GM21529 (cell line): ENCODE data around the gene RXFP1.

Experiments
- ATAC-seq: cut with Tn5 transposase; IDR thresholded peaks from one replicate; pipeline ENCODE4 v1.9.1; 2021; ENCODE audit not compliant: unreplicated experiment

Gene RXFP1

DNA sequence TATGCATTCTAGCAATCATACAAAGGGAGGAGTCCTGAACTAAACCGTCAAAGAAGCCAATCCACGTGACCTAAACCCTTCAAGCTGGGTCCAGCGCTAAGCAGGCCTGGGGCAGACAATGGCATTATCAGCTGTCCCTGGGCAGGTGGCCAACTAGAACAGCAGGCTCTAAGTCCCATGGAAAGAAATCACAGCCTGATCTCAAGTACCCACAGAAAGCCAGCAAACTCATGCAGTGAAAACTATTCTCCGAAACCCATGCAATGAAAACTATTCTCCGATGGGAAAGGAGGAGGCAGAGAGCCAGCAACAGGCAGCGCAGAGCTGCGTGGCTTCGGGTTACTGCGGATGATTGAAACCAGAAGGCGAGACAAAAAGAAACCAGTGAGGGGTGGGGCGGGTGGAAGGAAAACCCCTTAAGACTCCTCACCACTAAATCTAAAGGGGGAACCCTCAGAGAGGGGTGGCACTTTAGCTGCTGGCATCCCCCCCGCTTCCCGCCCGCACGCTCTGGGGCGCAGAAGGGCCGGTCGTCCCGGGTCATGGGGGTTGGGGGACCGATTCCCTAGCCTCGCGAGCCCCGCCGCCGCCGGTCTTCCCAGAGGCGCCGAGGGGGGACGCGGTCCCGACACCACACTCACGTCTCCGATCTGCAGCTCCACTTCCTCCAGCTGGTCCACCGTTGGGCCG lies 149.4 kb downstream of the RXFP1 start:
- peak; percentile 28 for ATAC-seq

DNA sequence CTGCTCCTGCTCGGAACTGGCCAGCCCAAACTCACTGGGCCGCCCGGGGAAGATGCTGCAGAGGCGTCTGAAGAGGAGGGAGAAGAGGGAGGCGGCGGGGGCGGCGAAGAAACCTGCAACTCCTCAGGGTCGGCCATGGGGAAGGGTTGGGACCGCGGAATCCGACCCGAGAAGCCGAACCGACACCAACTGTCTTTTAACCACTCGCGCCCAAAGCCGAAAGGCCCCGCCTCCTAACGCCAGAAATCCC lies 149.9 kb downstream of the RXFP1 start, which contains the start of gene C4orf46:
TSS of gene C4orf46 (minus strand) at position 223 of the 250 bp plus-strand sequence. CDS start at position 137, 86 bp downstream.
- no peak for ATAC-seq

DNA sequence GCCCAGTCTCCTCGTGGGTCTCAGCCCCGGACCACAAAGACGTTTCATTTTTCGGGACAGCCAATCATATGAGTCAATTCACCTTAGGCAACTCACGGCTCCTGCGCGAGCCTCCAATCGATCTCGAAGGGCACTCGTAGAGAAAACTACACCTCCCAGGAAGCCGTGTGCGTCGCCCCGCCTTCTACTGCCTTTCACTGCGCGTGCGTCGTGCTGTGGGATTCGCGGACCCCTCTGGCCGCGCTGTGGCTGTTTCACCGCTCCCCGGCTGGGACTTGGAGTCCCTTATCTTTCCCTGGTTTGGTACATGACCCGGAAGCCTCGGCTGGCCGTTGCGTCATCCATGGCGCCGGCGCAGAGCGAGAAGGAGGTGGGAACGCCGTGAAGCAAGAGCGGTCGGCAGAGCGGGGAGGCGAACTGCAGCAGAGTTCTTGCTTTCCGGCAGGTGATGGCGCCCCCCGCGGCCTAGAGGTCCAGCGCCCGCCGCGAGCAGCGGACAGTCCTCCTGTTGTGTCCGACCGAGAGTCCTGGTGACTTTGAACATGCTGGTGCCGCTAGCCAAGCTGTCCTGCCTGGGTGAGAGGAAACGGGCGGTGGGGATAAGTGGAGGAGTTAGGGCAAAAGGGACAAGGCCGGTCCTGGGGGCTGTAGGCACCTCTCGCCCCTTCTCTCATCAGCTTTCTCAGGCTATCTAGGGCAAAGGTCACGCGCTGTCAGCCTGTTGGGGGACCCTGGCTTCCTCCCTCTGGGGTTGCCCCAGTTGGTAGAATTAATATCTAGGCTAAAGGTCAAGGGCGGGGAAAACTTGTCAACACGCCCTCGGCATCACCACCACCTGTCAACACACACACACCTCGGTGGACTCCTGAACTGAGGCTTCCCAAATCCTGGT lies 150.5 kb downstream of the RXFP1 start, which contains the start of gene ETFDH:
TSS of gene ETFDH (plus strand) at position 382 of the 892 bp plus-strand sequence. CDS start at position 543, 161 bp downstream.
- peak; percentile 84 for ATAC-seq

GRCh38 chr4:158673633-158674032 lies 152.0 kb downstream of the RXFP1 start:
- no peak for ATAC-seq

DNA sequence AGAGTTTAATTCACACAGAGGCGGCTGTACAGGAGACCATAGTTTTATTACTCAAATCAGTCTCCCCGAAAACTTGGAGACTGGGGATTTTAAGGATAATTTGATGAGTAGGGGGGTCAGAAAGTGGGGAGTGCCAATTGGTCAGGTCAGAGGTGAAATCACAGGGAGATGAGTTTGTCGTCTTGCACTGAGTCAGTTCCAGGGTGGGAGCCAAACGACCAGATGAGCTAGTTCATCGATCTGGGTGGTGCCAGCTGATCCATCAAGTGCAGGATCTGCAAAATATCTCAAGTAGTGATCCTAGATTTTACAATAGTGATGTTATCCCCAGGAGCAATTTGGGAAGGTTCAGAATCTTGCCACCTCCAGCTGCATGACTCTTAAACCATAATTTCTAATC lies 154.4 kb downstream of the RXFP1 start:
- no peak for ATAC-seq

GRCh38 chr4:158678767-158679166 lies 157.1 kb downstream of the RXFP1 start:
- ATAC-seq: no peak

- no peak for ATAC-seq
Measured at GRCh38 chr4:158681629-158682028, 159.9 kb downstream of the RXFP1 start.

- no peak for ATAC-seq
Measured at GRCh38 chr4:158682066-158682465, 160.4 kb downstream of the RXFP1 start.

- ATAC-seq: no peak
Measured at GRCh38 chr4:158688813-158689212, 167.1 kb downstream of the RXFP1 start.
